ENCODE results near the gene NOTCH1.
A peak's percentile ranks its signal among the peaks of the same experiment; 100 is the strongest.

NOTCH1 gene

DNA sequence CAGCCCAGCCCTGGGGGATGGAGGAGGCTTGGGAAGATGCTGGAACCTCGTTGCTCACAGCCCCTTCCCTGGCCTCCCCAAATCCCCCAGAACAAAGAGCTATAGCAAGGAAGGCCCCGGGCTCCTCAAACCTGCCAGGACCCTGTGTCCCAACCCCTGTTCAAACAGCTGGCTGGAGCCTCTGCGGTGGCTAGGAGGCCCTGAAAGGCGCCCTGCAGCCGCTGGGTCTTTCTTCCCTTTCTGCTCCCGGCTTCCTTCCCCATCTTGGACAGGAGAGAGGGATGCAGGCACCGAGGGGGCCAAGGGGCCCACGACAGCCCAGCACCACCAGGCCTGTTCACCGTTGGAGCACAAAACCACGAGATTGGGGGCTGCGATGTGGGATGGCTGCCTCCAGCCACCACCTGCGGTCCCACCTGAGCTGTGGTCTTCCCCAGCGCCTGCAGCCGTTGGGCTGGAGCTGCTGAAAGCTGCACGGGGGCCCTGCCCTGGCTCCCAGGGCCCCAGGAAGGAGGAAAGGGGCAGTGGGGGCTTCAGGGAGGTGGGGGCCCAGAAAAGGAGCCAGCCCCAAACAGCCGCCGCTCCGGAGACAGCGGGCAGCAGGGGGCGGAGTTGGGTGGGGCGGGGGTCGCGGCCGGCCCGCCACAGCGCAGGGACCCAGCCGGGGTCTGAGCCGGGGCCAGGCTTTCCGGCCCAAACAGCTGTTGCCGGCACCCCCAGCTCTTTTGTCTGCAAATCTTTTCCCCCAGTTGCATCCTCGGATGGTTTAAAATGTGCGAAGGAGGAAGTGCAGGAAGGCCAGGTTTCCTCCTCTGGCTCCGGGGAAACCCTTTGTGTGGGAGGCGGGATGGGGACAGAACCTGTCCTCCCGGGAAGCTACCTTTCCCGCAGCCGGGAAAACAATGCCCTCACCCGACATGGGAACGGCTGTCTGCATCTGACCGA is 16.1 kb downstream of the NOTCH1 start:
- Histone ChIP-seq H3K27ac (ENCODE audit: poor library complexity, severe bottlenecking) (no peak overlapping the region), H3K4me1 (ENCODE audit: insufficient read depth, poor library complexity, severe bottlenecking) (peaks cover 9% of the 10 kb centered on the region), H3K9me3 (ENCODE audit: severe bottlenecking) (no peaks in the 10 kb centered on the region), H3K4me3 (ENCODE audit: severe bottlenecking) (no peak overlapping the region), H3K36me3 (ENCODE audit: low read depth) (peaks cover 8% of the 10 kb centered on the region; the same call in 1 of the 2 replicates), H3K27me3 (ENCODE audit: insufficient read depth, poor library complexity, severe bottlenecking) (no peaks in the 10 kb centered on the region)
- no peak for ATAC-seq (ENCODE audit: low read depth)
- no peak for DNase-seq (ENCODE audit: low spot score)
- TF ChIP-seq, protein P1, sequence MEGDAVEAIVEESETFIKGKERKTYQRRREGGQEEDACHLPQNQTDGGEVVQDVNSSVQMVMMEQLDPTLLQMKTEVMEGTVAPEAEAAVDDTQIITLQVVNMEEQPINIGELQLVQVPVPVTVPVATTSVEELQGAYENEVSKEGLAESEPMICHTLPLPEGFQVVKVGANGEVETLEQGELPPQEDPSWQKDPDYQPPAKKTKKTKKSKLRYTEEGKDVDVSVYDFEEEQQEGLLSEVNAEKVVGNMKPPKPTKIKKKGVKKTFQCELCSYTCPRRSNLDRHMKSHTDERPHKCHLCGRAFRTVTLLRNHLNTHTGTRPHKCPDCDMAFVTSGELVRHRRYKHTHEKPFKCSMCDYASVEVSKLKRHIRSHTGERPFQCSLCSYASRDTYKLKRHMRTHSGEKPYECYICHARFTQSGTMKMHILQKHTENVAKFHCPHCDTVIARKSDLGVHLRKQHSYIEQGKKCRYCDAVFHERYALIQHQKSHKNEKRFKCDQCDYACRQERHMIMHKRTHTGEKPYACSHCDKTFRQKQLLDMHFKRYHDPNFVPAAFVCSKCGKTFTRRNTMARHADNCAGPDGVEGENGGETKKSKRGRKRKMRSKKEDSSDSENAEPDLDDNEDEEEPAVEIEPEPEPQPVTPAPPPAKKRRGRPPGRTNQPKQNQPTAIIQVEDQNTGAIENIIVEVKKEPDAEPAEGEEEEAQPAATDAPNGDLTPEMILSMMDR (IDR thresholded peaks at IDR 0.05; ENCODE audit: poor library complexity, severe bottlenecking): no peak

DNA sequence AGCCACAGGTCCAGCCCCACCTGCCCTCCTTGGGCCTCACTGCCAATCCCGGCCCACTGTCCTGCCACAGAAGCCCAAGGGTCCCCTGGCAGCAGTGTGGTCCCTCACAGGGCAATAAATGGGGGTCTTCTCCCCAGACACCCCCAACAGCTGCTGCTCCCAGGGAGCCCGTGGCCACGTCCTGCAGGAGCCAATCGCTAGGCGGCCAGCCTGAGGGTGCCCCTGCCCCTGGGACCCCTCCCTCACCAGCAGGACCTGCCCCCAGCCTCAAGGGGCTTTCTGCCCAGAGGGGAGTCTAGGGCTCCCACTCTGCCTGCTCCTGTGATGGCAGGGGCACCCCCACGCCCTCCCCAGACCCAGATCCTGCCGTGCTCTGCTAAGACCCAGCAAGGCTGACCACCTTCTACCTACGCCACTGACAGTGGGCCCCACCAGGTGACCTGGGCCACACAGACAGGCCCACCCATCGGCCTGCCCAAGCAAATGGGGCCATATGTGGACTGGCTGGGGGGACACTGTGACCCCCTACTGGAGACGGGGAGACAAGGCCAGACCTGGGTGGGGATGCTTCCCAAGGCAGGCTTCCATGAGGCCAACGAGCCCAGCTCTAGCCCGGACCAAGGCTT is 17.0 kb downstream of the NOTCH1 start:
- H3K27ac ChIP-seq (ENCODE audit: poor library complexity, severe bottlenecking): no peak overlapping the region
- TF ChIP-seq, protein P1 (IDR thresholded peaks at IDR 0.05; ENCODE audit: poor library complexity, severe bottlenecking): no peak
- peaks cover 5% of the 10 kb centered on the region; the same call in 1 of the 2 replicates for H3K36me3 ChIP-seq (ENCODE audit: low read depth)
- ATAC-seq (ENCODE audit: low read depth) (no peak), DNase-seq (ENCODE audit: low spot score) (no peak)
- no peaks in the 10 kb centered on the region for H3K9me3 ChIP-seq (ENCODE audit: severe bottlenecking)
- H3K4me3 ChIP-seq (ENCODE audit: severe bottlenecking): no peak overlapping the region
- peaks cover 6% of the 10 kb centered on the region for H3K4me1 ChIP-seq (ENCODE audit: insufficient read depth, poor library complexity, severe bottlenecking)
- no peaks in the 10 kb centered on the region for H3K27me3 ChIP-seq (ENCODE audit: insufficient read depth, poor library complexity, severe bottlenecking)

DNA sequence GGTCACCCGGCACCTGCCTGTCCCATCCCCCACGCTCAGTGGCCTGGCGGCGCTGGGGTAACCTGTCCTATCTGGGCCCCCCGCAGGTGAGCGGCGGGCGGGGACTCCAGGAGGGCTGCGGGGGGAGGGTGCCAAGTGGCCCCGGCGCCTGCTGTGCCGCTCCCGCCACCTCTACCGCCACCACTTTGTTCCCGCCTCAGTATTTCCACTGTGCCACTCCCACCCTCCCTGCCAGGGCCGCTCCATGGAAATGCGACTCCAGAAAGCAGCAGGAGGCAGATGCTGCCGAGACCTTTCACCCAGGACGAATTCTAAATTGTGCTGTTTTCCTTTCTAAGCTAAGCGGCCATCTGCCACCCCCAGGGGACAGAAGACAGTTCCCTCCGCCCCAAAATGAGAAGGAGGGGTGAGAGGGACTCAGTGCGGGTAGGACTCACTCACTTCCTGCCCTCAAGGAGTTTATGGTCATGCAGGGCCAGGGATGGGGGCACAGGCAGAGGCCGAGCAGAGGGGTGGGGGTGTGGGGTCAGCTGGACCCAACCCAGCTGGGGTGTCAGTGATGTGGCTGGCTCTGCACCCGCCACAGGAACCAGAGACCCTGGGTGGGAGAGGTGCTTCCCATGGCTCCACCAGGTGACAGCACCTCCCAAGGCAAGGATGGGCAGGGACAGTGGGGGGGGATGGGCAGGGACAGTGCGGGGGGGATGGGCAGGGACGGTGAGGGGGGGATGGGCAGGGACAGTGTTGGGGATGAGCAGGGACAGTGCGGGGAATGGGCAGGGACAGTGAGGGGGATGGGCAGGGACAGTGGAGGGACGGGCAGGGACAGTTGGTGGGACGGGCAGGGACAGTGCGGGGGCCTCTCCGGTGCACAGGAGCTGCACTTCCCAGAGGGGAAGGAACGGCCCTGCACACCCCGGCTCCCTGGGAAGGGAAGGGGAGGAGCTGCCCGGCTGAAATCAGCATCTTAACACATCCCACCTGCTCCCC is 17.8 kb downstream of the NOTCH1 start:
- Histone ChIP-seq H3K4me3 (ENCODE audit: severe bottlenecking) (no peak overlapping the region), H3K4me1 (ENCODE audit: insufficient read depth, poor library complexity, severe bottlenecking) (no peaks in the 10 kb centered on the region), H3K27ac (ENCODE audit: poor library complexity, severe bottlenecking) (no peak overlapping the region), H3K9me3 (ENCODE audit: severe bottlenecking) (no peaks in the 10 kb centered on the region), H3K36me3 (ENCODE audit: low read depth) (peaks cover 4% of the 10 kb centered on the region; the same call in 1 of the 2 replicates), H3K27me3 (ENCODE audit: insufficient read depth, poor library complexity, severe bottlenecking) (no peaks in the 10 kb centered on the region)
- TF ChIP-seq, protein P1 (IDR thresholded peaks at IDR 0.05; ENCODE audit: poor library complexity, severe bottlenecking): no peak
- ATAC-seq (ENCODE audit: low read depth): peak; percentile 50
- DNase-seq (ENCODE audit: low spot score): no peak

DNA sequence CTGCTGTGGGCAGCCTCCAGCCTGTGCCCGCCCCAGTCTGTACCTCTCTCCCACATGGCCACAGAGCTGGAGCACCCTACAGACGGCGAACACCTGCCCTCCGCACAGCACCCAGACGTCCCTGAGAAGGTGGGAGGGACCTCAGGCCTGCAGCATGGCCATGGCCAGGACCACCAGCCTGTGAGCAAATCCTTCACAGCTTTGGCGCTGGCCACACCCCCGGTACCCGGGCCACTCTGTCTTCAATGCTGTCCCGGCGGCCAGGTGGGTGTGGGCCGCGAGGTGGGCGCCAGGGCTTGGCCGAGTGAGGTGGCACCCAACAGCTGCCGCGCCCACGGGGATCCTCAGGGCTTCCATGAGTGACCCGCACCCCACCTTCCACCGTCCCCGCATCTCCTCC is 18.7 kb downstream of the NOTCH1 start:
- Histone ChIP-seq H3K4me3 (ENCODE audit: severe bottlenecking) (no peak overlapping the region), H3K9me3 (ENCODE audit: severe bottlenecking) (no peaks in the 10 kb centered on the region), H3K27me3 (ENCODE audit: insufficient read depth, poor library complexity, severe bottlenecking) (no peaks in the 10 kb centered on the region), H3K36me3 (ENCODE audit: low read depth) (peaks cover 4% of the 10 kb centered on the region), H3K27ac (ENCODE audit: poor library complexity, severe bottlenecking) (no peak overlapping the region), H3K4me1 (ENCODE audit: insufficient read depth, poor library complexity, severe bottlenecking) (no peaks in the 10 kb centered on the region)
- ATAC-seq (ENCODE audit: low read depth) (no peak), DNase-seq (ENCODE audit: low spot score) (no peak)
- TF ChIP-seq, protein P1 (IDR thresholded peaks at IDR 0.05; ENCODE audit: poor library complexity, severe bottlenecking): no peak
